ENCODE results near the gene MROH9.

DNA sequence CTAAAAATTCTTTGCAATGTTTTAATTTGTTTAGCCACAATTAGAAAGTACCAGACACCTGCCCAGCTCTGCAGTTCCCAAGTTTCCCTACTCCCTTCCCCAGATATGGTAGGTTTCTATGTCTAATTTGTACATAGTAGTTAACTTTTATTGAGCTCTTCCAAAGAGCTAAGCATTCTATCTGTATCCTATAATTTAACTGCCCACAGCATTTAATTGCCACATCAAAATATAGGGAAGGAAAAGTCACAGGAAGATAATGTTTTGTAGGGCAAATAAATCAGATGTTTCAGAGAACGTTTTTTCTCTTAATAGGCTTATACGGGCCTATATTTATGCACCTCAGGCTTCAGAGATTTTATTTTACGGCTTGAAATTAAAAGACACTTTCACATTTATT, 139.7 kb downstream of the MROH9 start:
- no peak for TF ChIP-seq EZH2 (IDR thresholded peaks at IDR 0.05; ENCODE audit: borderline replicate concordance)
- TF ChIP-seq, protein P1, sequence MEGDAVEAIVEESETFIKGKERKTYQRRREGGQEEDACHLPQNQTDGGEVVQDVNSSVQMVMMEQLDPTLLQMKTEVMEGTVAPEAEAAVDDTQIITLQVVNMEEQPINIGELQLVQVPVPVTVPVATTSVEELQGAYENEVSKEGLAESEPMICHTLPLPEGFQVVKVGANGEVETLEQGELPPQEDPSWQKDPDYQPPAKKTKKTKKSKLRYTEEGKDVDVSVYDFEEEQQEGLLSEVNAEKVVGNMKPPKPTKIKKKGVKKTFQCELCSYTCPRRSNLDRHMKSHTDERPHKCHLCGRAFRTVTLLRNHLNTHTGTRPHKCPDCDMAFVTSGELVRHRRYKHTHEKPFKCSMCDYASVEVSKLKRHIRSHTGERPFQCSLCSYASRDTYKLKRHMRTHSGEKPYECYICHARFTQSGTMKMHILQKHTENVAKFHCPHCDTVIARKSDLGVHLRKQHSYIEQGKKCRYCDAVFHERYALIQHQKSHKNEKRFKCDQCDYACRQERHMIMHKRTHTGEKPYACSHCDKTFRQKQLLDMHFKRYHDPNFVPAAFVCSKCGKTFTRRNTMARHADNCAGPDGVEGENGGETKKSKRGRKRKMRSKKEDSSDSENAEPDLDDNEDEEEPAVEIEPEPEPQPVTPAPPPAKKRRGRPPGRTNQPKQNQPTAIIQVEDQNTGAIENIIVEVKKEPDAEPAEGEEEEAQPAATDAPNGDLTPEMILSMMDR (IDR thresholded peaks at IDR 0.05; ENCODE audit: poor library complexity) = no peak
